ENCODE data around the gene CALCOCO1. TPM values are rescaled to one million over a fixed set of nuclear protein-coding genes. Genes with fewer than 3 reads are reported as not detected.

The CALCOCO1 gene
- total and polyA plus RNA-seq, 9 of the 15 experiments (the other 6 are each of a cell fraction or from before 2014, with no cell fraction given) = 1.9 to 31.8 (median 11.0) TPM

GRCh38 chr12:53749986-53750811 is 22.9 kb upstream of the CALCOCO1 start:
- no peak overlapping the region for H2AFZ ChIP-seq (ENCODE audit: low read depth, low read length)
- ChIA-PET POLR2A (interaction anchor here (0.5 kb wide), 1 partner anchor 82 kb away, joined by 3 read pairs; no protein-coding TSS in a partner anchor), CTCF (ENCODE audit: low intra/inter-chr PET ratio) (interaction anchor here (1.1 kb wide), 1 partner anchor 49 kb away, joined by 3 read pairs; no protein-coding TSS in a partner anchor)
- 27% methylated on average over 10 of the region's 10 CpGs for WGBS (ENCODE audit: insufficient coverage, low coverage, missing lambda C conversion rate)
- H3K9me1 ChIP-seq (ENCODE audit: control insufficient read depth, insufficient read depth, low read length) = no peaks in the 10 kb centered on the region
- no peak overlapping the region for H3K27ac ChIP-seq (ENCODE audit: extremely low read depth, low read depth, low read length)
- no peaks in the 10 kb centered on the region for H3K79me2 ChIP-seq (ENCODE audit: control insufficient read depth, insufficient read depth, low read length)
- intact Hi-C loops (cut with micrococcal nuclease) (no loop called here), in situ Hi-C loops (cut with MboI) (loop anchor here (25.0 kb wide), 1 partner anchor 462 kb away; no protein-coding TSS in a partner anchor)
- no peaks in the 10 kb centered on the region for H3K9me3 ChIP-seq (replicated peaks; ENCODE audit: control insufficient read depth, insufficient read depth, low read depth, low read length)
- H3K27me3 ChIP-seq (ENCODE audit: control insufficient read depth in 2 of 2, insufficient read depth in 2 of 2, low read length in 2 of 2) = peaks cover 60 to 92% of the 10 kb centered on the region in 2 experiments
- H3K4me2 ChIP-seq (ENCODE audit: insufficient read depth, low read length) = no peak overlapping the region
- H4K20me1 ChIP-seq (replicated peaks; ENCODE audit: control insufficient read depth, insufficient read depth, low read length) = 0 out of 2 replicates have a peak, but pooled peaks cover 4% of the 10 kb centered on the region
- no peaks in the 10 kb centered on the region for H3K36me3 ChIP-seq (ENCODE audit: control insufficient read depth, insufficient read depth, low read length)
- no peak overlapping the region for H3K4me3 ChIP-seq
- ATAC-seq (no peak), DNase-seq (ENCODE audit: extremely low read depth in 1 of 4, low spot score in 3 of 4) (no peak), FAIRE-seq (no peak)
- BruUV-seq (replicated peaks) = no TSS peak
- no peak overlapping the region for H3K9ac ChIP-seq (ENCODE audit: insufficient read depth in 1 of 2, low read depth in 2 of 2, low read length in 2 of 2)
- H3K4me1 ChIP-seq (replicated peaks in 1 of 2; ENCODE audit: control insufficient read depth in 2 of 2, insufficient read depth in 2 of 2, low read length in 2 of 2) = peaks cover 0 to 16% of the 10 kb centered on the region in 2 experiments; a peak in 3 of 5 replicates
- no peak for TF ChIP-seq WHSC1 (IDR thresholded peaks at IDR 0.05; ENCODE audit: low read length)
- no peak for TF ChIP-seq ELF1 (tag; IDR thresholded peaks at IDR 0.05)
- TF ChIP-seq ZNF398 (CRISPR knock-in tag; IDR thresholded peaks at IDR 0.05) = no peak
- no peak for TF ChIP-seq EHMT2 (IDR thresholded peaks at IDR 0.05)
- no peak for TF ChIP-seq SMAD4 (CRISPR knock-in tag; conservative IDR thresholded peaks at IDR 0.05)
- TF ChIP-seq MCM7 (IDR thresholded peaks at IDR 0.05) = no peak
- no peak for TF ChIP-seq ZBTB33 (CRISPR knock-in tag; IDR thresholded peaks at IDR 0.05)
- no peak for TF ChIP-seq ELK3 (CRISPR knock-in tag; IDR thresholded peaks at IDR 0.05)
- no peak for TF ChIP-seq TCF15 (CRISPR knock-in tag; IDR thresholded peaks at IDR 0.05)
- no peak for TF ChIP-seq ZBTB2 (IDR thresholded peaks at IDR 0.05)
- no peak for TF ChIP-seq TEAD2 (tag; IDR thresholded peaks at IDR 0.05)
